Measurements from ENCODE around the gene ROPN1B.
"Not testable (repeated sequence)": the region's sequence is repeated elsewhere in the genome, so short reads cannot be mapped to it uniquely, and the experiment has no call there.

- TF ChIP-seq, protein P1, sequence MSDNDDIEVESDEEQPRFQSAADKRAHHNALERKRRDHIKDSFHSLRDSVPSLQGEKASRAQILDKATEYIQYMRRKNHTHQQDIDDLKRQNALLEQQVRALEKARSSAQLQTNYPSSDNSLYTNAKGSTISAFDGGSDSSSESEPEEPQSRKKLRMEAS (IDR thresholded peaks at IDR 0.05) = not testable (repeated sequence)
- not testable (repeated sequence) for TF ChIP-seq MAFK (IDR thresholded peaks at IDR 0.05; ENCODE audit: low read depth, low read length); POLR2A (IDR thresholded peaks at IDR 0.05; ENCODE audit: control extremely low read depth in 1 of 2, low read depth in 2 of 2, low read length in 2 of 2)
Observed at GRCh38 chr3:125947806-125948205, 21.2 kb upstream of the ROPN1B start.
